HUES48 (cell line): ENCODE data around the gene MIF4GD.
A peak's percentile ranks its signal among the peaks of the same experiment; 100 is the strongest.
"Not testable (repeated sequence)": the region's sequence is repeated elsewhere in the genome, so short reads cannot be mapped to it uniquely, and the experiment has no call there.

Experiments used
- H3K27ac ChIP-seq: one replicate; pipeline ENCODE4 v1.7.0; 2013; ENCODE audit warnings: low read depth, low read length, inconsistent platforms
- H3K27me3 ChIP-seq: 2 replicates; pipeline ENCODE4 v1.6.1; 2013; ENCODE audit warnings: mild to moderate bottlenecking, low read length; ENCODE audit not compliant: control insufficient read depth, insufficient read depth
- H3K36me3 ChIP-seq: 2 replicates; pipeline ENCODE4 v1.6.1; 2013; ENCODE audit warnings: low read length; ENCODE audit not compliant: control insufficient read depth, insufficient read depth
- H3K4me1 ChIP-seq: 2 replicates; pipeline ENCODE4 v1.6.1; 2013; ENCODE audit warnings: mild to moderate bottlenecking, low read length; ENCODE audit not compliant: control insufficient read depth, insufficient read depth
- H3K4me3 ChIP-seq: 2 replicates; pipeline ENCODE4 v1.5.1; 2013; ENCODE audit warnings: mild to moderate bottlenecking, low read depth, low read length
- H3K9ac ChIP-seq: 2 replicates; pipeline ENCODE4 v1.6.1; 2013; ENCODE audit warnings: mild to moderate bottlenecking, low read depth, low read length, moderate library complexity
- H3K9me3 ChIP-seq: 2 replicates; pipeline ENCODE4 v1.6.1; 2013; ENCODE audit warnings: low read length; ENCODE audit not compliant: control insufficient read depth, insufficient read depth

Gene MIF4GD

DNA sequence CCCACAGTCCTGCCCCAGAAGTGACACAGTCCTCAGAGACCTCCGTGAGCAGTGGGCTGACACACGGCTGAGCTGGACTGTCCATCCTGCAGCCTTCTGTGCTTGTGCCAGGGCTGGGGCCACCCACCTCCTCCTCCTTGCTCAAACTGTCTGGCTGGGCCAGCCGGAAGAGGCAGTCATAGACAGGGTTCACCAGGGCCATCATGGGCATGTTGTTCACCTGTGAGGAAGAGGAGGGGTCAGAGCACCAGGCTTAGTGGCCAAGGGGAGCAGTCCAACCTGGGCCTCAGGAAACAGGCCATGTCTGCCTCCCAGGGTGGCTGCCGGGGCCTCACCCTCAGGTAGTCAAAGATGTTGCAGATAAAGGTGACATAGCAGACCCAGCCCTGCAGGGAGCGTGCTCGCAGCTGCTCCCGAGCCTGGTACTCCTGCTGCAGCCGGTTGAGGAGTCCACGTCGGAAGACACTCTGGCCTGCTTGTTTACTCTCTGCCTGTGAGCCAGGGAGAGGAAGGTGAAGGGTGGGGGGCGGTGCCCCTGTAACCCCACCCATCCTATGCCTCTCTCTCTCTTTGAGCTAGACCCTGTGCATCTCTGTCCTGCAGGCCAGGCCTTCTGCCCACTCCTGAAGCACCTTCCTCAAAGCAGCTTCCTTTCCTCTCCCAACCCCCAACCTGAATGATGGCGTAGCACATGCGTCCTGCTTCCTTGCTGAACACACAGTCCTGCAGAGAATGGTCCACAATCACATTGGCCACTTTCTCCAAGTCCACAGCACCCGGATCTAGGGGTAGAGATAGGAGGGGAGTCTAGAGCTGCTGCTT, 3.4 kb downstream of the MIF4GD start:
- no peaks in the 10 kb centered on the region for H3K27me3 ChIP-seq
- no peak overlapping the region for H3K27ac ChIP-seq
- H3K9ac ChIP-seq = no peak overlapping the region
- H3K4me1 ChIP-seq = peaks cover 7% of the 10 kb centered on the region
- H3K4me3 ChIP-seq = no peak overlapping the region
- H3K36me3 ChIP-seq = peaks cover 44% of the 10 kb centered on the region
- no peaks in the 10 kb centered on the region for H3K9me3 ChIP-seq

DNA sequence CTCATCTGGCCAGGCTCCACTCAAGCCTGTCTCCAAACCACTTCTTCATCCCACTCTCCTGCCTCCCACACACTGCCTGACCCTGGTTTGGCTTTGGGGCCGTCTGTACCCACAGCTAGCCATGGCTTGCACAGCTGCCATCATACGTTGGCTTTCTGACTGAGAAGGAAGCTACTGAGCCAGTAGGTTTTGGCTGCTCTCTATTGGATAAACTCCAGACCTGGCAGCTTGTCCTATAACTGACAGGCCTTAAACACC, 3.9 kb downstream of the MIF4GD start:
- Histone ChIP-seq H3K27ac (no peak overlapping the region), H3K9ac (no peak overlapping the region), H3K27me3 (no peaks in the 10 kb centered on the region), H3K4me3 (no peak overlapping the region), H3K9me3 (no peaks in the 10 kb centered on the region), H3K4me1 (peaks cover 10% of the 10 kb centered on the region), H3K36me3 (peaks cover 42% of the 10 kb centered on the region)

DNA sequence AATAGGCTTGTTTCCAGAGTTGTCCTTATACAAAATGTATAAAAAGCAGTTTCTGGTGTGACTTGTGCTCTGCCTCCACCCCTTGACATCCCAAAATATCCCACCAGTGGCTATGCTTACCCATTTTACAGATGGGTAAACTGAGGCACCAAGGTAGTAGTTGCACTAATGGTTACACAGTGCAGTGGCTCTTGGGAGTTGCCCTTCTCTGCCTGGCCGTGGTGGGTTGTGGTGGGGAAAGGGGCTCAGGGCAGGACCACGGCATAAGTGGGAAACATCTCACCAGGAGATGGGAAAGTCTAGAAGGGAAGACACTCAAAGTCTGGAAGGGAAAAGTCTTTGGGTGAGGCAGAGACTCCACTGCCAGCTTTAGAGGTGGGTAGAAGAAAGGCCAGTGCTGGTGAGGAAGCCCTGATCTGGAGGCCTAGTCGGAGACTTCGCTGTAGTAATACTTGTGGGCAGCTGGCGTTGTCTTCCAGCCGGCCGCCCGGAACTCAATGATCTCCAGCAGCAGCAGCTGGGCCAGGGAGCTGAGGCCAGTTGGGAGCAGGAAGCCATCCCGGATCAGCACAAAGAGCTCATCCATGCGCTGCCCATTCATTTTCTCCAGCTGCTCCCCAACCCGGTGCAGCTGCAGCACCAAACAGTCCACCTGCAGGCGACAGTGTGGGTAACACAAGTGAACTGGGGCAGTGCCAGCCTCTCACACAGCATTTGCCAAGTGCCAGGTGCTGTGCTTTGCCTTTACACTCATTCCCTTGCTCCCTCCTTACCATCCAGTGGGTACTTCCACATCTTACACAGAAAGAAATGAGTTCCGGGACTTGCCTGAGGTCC, 4.5 kb downstream of the MIF4GD start:
- Histone ChIP-seq H3K4me3 (no peak overlapping the region), H3K9me3 (no peaks in the 10 kb centered on the region), H3K36me3 (peaks cover 42% of the 10 kb centered on the region), H3K27me3 (no peaks in the 10 kb centered on the region), H3K27ac (no peak overlapping the region), H3K4me1 (peaks cover 10% of the 10 kb centered on the region), H3K9ac (no peak overlapping the region)

DNA sequence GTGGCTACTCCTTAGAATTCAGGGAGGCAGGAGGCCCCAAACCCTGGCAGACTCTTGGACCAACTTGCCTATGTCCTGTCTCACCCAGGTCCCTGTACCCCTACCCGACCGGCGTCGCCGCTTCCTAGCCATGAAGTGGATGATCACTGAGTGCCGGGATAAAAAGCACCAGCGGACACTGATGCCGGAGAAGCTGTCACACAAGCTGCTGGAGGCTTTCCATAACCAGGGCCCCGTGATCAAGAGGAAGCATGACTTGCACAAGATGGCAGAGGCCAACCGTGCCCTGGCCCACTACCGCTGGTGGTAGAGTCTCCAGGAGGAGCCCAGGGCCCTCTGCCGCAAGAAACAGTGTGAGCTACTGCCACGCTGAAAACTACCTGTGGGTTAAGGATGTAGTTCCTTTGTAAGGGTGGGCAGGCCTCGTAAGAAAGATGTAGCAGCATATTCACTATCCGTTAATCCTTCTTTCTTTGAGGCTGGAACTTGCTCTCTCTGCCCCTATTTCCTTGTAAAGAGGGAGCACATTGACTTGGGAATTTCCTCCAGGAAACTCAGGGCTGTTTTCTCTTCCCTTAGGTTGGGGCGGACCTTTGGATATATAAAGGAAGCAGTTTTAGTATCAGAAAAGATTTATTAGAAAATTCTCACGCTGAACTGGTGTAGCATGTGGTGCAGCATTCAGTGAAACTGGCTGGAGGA, 5.3 kb downstream of the MIF4GD start:
- Histone ChIP-seq H3K9me3 (no peaks in the 10 kb centered on the region), H3K27me3 (no peaks in the 10 kb centered on the region), H3K9ac (no peak overlapping the region), H3K36me3 (peaks cover 42% of the 10 kb centered on the region), H3K4me1 (peaks cover 10% of the 10 kb centered on the region), H3K4me3 (no peak overlapping the region), H3K27ac (no peak overlapping the region)

DNA sequence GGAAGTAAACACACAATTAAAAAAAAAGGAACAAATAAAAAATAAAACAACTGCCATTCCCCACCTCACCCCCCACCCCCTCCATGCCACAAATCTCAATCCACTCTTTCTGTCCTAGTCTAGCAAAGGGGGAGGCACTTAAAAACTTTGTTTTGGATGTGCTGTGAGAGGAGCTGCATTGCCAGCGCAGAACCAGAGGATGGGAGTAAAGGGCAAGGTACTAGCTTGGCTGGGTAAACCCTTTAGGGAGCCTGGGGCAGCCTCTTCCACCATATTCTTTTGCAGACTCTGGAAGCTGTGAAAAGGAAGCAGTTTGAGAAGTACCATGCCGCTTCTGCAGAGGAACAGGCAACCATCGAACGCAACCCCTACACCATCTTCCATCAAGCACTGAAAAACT, 8.0 kb downstream of the MIF4GD start:
- no peak overlapping the region for H3K9ac ChIP-seq
- H3K9me3 ChIP-seq = no peaks in the 10 kb centered on the region
- peak overlapping the region; percentile 100; the same call in 1 of the 2 replicates for H3K4me3 ChIP-seq
- no peak overlapping the region for H3K27ac ChIP-seq
- H3K36me3 ChIP-seq = peaks cover 42% of the 10 kb centered on the region
- peaks cover 10% of the 10 kb centered on the region for H3K4me1 ChIP-seq
- no peaks in the 10 kb centered on the region for H3K27me3 ChIP-seq

DNA sequence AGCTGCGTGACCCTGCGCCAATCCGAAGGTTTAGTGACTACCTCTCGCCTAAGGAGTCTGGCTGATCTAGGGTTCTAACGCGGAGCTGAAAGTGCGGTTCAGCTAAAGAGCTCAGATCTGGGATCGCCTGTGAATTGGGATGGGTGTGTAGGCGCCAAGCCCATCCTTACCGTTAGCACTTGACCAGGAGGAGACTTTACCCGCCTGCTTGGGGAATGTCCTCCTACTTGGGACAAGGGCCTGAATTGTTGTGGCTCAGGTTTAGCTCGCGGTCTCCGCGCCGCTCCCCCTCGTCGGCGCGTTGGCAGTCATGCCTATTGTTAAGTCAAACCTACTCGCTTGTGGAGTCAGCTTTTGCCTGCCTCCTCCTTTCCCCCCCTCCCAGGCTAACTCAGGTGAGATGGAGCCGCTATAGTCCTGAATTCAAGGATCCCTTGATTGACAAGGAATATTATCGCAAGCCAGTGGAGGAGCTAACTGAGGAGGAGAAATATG, 8.9 kb downstream of the MIF4GD start:
- peaks cover 6% of the 10 kb centered on the region for H3K4me1 ChIP-seq
- peaks cover 40% of the 10 kb centered on the region for H3K36me3 ChIP-seq

DNA sequence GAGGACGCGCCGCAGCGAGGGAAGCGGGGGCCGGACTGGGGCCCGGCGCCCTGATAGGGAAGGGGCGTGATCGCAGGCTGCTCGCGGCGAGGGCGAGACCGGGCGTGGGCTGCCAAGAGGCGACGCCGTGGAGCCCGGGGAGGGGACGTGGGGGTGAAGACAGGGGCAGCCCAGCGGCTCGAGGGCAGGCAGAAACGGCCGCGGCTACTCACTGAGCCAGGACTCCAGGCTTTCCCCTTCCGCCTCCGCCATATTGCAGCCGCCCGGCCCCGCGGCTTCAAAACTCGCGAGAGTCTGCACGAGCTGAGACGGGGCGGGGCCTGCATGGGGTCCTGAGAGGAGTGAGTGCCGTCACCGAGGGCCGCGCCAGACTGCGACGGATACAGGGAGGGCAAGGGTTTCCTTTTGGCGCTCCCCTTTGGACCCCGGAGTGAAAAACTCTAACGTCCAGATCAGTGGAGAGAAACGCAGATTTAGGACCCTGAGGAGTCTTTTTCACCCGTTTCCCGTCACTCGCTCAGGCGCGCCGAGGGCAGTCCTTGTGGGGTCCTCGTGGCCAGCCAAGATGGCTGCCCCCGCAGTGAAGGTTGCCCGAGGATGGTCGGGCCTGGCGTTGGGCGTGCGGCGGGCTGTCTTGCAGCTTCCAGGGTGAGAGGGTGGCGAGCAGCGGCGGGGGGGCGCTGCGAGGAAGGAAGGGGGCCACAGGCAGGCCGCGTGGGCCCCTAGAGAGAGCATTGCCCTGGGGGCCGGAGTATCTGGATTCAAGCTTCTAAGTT, 9.5 kb downstream of the MIF4GD start, which contains the start of the genes GGA3 and MRPS7:
GGA3 (minus strand) TSS at position 271 of the 776 bp plus-strand sequence; CDS start at position 252, 19 bp downstream.
MRPS7 (plus strand) TSS at position 544 of the 776 bp plus-strand sequence; CDS start at position 566, 22 bp downstream.
- Histone ChIP-seq H3K27ac (peak within 1 kb of the TSS; percentile 97), H3K4me3 (peak within 1 kb of the TSS; percentile 100), H3K9ac (peak within 1 kb of the TSS; percentile 99), H3K27me3 (no peaks in the 10 kb centered on the region), H3K36me3 (peaks cover 34% of the 10 kb centered on the region), H3K4me1 (peaks cover 6% of the 10 kb centered on the region), H3K9me3 (no peaks in the 10 kb centered on the region)

More for the DNA sequence above, 8.9 kb downstream of the MIF4GD start:
- peak overlapping the region; percentile 99 for H3K9ac ChIP-seq
- peak overlapping the region; percentile 100 for H3K4me3 ChIP-seq
- H3K9me3 ChIP-seq = no peaks in the 10 kb centered on the region
- H3K27me3 ChIP-seq = no peaks in the 10 kb centered on the region
- peak overlapping the region; percentile 97 for H3K27ac ChIP-seq

DNA sequence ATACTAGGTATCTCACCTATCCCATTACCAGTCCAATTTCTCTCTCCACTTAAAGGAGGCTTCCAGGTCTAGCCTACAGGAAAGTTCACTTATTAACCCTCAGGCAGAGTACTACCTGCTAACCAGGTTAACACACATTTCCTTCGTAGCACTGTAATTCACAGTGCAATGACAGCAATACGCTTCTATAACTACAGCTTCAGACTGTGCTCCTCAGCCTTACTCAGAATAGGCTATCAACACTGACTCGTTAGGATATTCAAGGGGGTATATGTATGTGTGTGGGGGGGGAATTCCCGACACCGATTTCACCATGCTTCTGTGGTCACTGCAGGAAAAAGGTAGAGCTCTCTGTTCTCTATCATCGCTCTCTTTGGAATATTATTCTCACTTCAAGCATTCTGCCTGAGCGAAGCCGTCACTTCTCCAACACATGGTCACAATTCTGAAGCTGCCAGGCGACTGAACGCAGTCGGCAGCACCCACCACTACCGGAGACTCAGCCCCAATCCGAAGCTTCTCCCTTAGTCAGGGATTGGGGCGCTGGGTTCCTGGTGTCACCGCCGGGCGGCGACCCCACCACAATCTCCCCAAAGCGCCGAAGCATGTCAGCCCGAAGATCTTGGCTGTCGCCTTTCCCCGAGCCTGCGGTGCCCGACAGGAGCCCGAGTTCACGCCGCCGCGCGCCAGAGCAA, 10.2 kb downstream of the MIF4GD start:
- Histone ChIP-seq H3K4me1 (peaks cover 6% of the 10 kb centered on the region), H3K4me3 (peak overlapping the region; percentile 100), H3K27me3 (no peaks in the 10 kb centered on the region), H3K9ac (peak overlapping the region; percentile 99), H3K36me3 (peaks cover 27% of the 10 kb centered on the region), H3K27ac (peak overlapping the region; percentile 97), H3K9me3 (no peaks in the 10 kb centered on the region)

DNA sequence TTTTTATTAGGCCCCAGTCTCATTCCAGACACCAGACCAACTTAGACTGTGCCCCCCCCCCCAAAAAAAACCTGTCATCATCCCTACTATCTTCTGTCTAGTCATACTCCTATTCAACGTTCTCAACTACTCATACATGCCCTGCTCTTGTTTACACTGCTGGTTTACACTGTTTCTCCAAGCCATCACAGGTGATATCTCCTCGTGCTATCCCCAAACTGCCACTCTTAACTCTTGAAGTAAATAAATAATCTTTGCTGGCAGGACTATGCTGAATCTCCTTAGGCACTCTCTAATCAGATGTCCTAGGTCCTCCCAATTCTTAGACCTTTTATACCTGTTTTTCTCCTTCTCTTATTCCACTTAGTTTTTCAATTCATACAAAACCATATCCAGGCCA, 13.8 kb downstream of the MIF4GD start:
- H3K9me3 ChIP-seq, H3K4me3 ChIP-seq, H3K36me3 ChIP-seq, H3K27ac ChIP-seq, H3K27me3 ChIP-seq, H3K4me1 ChIP-seq, H3K9ac ChIP-seq: not testable (repeated sequence)
